NCI-H2227 treated with DMSO at 0.1 percent for 48 hours (cell line): ENCODE data around the gene ABHD17C.
"Not testable (repeated sequence)": the region's sequence is repeated elsewhere in the genome, so short reads cannot be mapped to it uniquely, and the experiment has no call there.

Experiments
- DNase-seq: peaks from one replicate; lab custom pipeline; 2025; lab: John Stamatoyannopoulos, UW

The ABHD17C gene

GRCh38 chr15:80730926-80731325 is 35.8 kb downstream of the ABHD17C start:
- DNase-seq = no peak

DNA sequence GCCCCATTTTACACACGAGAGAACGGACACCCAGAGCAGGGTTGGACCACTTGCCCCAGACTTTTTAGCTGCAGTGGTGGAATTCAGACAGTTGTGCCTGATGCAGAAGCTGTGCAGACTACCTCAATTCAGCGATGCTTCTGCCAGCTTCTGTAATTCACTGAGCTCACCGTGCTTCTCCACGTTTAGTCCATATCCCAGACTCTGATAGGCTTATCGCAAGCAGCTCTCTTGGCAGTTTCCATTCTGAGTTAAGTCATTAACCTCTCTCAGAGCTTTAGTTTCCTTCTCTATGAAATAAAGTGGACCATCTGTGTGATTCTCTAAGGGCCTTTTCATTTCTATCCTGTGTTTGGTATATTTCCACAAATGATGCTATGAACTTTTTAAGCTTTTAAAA is 37.1 kb downstream of the ABHD17C start:
- no peak for DNase-seq

DNA sequence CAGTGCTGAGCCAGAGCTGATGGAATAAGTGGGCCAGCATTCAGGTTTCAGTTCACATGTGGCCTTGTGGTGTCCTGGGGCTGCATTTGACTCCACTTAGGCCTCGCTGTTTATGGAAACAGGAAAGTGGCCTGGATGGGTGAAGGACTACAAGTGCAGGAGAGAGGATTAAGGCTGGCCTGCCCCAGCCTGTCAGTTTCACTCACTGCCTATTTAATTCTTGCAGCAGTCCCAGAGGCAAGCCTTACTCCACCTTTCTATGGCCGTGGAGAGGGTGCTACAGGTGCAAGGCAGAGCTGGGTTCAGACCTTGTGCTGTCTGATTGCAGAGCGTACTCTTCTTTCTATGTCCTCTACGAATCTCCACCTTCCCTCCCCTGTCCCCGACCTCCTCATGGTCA is 37.7 kb downstream of the ABHD17C start:
- no peak for DNase-seq

GRCh38 chr15:80733460-80733859 is 38.4 kb downstream of the ABHD17C start:
- DNase-seq = no peak

DNA sequence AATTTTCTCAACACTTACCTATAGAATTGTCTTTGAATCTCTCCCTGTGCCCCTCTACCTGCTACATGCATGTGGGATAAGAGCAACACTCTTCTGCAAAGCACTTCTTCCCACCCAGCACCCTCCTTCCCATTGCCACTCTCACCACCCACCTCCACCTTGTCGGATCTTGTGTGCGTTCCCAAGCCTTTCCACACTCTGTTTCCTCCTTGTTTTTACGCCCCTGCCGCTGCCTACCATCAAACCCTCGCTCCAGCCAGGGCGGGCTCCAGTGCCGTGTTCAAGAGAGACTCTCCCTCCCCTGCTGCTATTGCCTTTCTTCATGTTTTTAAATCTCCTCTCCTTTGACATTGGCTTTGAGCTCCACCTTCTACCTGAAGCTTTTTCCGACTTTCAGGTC is 40.2 kb downstream of the ABHD17C start:
- DNase-seq = no peak

DNA sequence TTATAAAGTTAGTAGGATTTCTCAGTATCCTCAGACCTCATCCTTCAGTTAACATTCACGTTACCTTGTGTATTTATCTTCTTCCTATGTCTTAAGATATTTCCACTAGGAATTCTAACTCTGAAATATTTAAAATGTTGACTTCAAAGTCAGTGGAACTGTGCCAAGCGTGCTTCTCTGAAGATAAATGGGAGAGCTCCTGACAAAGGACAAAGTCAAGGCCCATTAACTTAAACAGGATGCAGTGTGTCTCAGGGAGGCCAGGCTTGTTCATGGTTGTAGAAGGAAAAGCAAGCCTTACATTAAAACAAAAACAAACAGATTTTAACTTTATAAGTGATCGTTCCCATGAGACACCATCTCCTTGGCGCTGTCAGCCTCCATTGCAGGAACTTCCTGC is 41.5 kb downstream of the ABHD17C start:
- no peak for DNase-seq

DNA sequence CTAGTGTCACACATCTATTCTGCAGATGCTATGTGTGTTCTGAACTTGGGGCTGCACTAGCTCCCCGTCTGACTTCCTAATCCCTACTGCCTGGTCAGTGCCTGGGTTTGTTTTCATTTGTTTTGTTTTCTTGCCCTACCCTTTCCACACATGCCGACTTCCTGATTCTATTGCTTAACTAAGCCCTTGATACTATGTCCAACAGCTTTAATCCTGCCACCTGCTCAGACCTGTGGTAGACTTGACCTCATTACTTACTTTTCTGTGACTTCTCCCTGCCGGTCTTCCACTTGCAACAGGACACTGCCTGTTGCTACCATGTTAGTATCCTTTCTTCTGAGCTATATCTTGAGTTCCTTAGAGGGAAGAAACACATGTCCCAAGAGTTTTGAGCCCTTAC is 44.8 kb downstream of the ABHD17C start:
- no peak for DNase-seq

DNA sequence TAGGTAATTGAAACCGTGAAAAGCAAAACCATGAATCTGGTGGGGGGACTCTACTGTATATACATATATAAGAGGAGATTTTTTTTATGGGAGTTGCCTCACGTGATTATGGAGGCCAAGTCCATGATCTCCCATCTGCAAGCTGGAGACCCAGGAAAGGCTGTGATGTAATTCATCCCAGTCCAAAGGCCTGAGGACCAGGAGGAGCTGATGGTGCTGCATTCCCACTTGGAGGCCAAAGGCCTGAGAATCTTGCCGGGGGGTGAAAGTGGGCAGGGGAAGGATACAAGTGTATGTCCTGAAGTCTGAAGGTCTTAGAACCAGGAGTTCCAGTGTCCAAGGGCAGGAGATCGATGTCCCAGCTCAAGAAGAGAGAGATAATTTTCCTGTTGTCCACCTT is 47.0 kb downstream of the ABHD17C start:
- DNase-seq = no peak

- no peak for DNase-seq
Observed at GRCh38 chr15:80743189-80743833, 48.2 kb downstream of the ABHD17C start.

- DNase-seq = no peak
Observed at GRCh38 chr15:80744415-80744814, 49.3 kb downstream of the ABHD17C start.

- DNase-seq = no peak
Observed at GRCh38 chr15:80744826-80745225, 49.7 kb downstream of the ABHD17C start.

DNA sequence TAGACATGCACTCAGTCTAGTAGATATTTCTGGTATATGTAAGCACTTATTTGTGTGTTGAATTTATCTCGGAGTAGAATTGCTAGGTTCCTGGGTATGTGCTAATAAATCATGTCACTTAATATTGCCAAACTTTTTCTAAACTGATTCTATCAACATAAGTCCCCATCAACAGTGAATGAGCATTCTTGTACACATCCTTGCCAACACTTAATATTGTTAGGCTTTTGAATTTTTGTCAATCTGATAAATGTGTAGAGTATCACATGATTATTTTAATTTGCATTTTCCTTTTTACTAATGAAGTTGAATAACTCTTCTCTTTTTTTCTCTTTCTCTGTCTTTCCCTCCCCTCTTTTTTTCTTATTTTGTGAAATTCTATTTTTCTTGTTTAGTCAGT is 50.8 kb downstream of the ABHD17C start:
- DNase-seq = no peak

- no peak for DNase-seq
Observed at GRCh38 chr15:80747317-80748053, 52.4 kb downstream of the ABHD17C start.

- no peak for DNase-seq
Observed at GRCh38 chr15:80749589-80749988, 54.5 kb downstream of the ABHD17C start.

GRCh38 chr15:80750575-80750974 is 55.5 kb downstream of the ABHD17C start:
- DNase-seq = no peak

DNA sequence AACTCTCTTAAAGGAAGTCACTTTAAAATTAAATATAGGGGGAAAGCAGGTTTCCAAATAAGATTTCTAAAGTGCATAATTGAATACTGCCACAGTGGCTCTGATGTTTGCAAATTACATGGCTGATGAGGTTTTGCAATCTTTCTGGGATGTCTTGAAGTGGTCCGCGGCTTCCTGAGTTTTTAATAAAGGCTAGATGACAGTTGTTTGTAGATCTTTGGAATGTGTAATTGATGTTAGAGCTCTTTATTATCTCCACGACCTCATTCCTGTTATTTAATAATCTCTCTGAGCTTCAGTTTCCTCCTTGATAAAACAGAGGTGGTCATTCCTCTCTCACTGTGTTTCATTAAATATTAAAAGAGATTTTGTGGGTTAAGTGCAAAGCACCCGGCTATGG is 57.1 kb downstream of the ABHD17C start:
- no peak for DNase-seq

DNA sequence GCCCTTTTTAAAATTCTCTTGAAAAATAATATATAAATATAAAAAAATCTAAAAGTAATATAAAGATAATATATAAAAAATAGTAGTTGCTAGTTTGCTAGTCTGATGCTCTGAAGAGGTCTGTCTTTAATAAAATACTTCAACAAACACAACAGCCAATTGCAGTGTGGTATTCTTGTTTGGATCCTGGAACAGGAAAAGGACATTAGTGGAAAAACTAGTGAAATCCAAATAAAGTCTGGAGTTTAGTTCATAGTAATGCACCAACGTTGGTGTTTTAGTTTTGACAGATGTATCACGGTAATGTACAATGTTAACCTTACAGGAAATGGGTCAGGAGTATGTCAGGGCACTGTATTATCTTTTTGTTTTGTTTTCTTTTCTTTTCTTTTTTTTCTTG is 58.1 kb downstream of the ABHD17C start:
- no peak for DNase-seq

- no peak for DNase-seq
Observed at GRCh38 chr15:80754014-80754413, 58.9 kb downstream of the ABHD17C start.

GRCh38 chr15:80755885-80756284 is 60.8 kb downstream of the ABHD17C start:
- no peak for DNase-seq

- DNase-seq = no peak
Observed at GRCh38 chr15:80758130-80758745, 63.1 kb downstream of the ABHD17C start.

- no peak for DNase-seq
Observed at GRCh38 chr15:80760960-80761359, 65.8 kb downstream of the ABHD17C start.

- DNase-seq = no peak
Observed at GRCh38 chr15:80761754-80762153, 66.6 kb downstream of the ABHD17C start.

GRCh38 chr15:80763235-80763634 is 68.1 kb downstream of the ABHD17C start:
- not testable (repeated sequence) for DNase-seq
